ENCODE data around the gene YWHAH.

The YWHAH gene

GRCh38 chr22:32005453-32005852 is 61.1 kb downstream of the YWHAH start:
- Histone ChIP-seq H3K4me3 (replicated peaks; ENCODE audit: insufficient read depth, low read length) (no peak overlapping the region), H3K27ac (replicated peaks) (no peak overlapping the region), H3K27me3 (ENCODE audit: insufficient read depth, poor library complexity, severe bottlenecking) (no peaks in the 10 kb centered on the region)
- no peak for TF ChIP-seq CTCF (IDR thresholded peaks at IDR 0.05; ENCODE audit: insufficient read depth, low read length)
- TF ChIP-seq POLR2AphosphoS5 (IDR thresholded peaks at IDR 0.05; ENCODE audit: low read depth) = no peak
- no peak for TF ChIP-seq SPI1 (IDR thresholded peaks at IDR 0.05; ENCODE audit: borderline replicate concordance, low read depth)
- TF ChIP-seq GABPA (IDR thresholded peaks at IDR 0.05; ENCODE audit: low read depth) = no peak
- TF ChIP-seq REST (IDR thresholded peaks at IDR 0.05; ENCODE audit: insufficient replicate concordance, low read depth) = no peak
- DNase-seq (ENCODE audit: low read depth in 1 of 2, low spot score in 1 of 2) = no peak

All from HL-60 (cell line).